ENCODE data around the gene KISS1R. TPM values are rescaled to one million over a fixed set of nuclear protein-coding genes. Genes with fewer than 3 reads are reported as not detected.
"Not testable (repeated sequence)": the region's sequence is repeated elsewhere in the genome, so short reads cannot be mapped to it uniquely, and the experiment has no call there.

The KISS1R gene
- total RNA-seq, 4 donors from 2014 or later: 0.45 TPM; not detected in 3

- TF ChIP-seq CTCF (IDR thresholded peaks at IDR 0.05) (no peak), POLR2A (IDR thresholded peaks at IDR 0.05) (no peak)
- H3K27me3 ChIP-seq: no peaks in the 10 kb centered on the region
- 100% methylated on average over 2 of the region's 22 CpGs; no CpG with 5 or more reads in 1 of the 2 donors for WGBS, 2 donors
- DNase-seq: no peak
- peaks cover 25 to 54% (median 25%) of the 10 kb centered on the region in 3 donors for H3K4me1 ChIP-seq
- H3K9me3 ChIP-seq: no peaks in the 10 kb centered on the region
- intact Hi-C loops (cut with DNase I): no loop called here
- H3K36me3 ChIP-seq: peaks cover 21 to 67% (median 27%) of the 10 kb centered on the region in 3 donors
- peak overlapping the region in 3 of 4 donors; percentile 44 to 70 (median 62) for H3K27ac ChIP-seq
- H3K4me3 ChIP-seq: no peak overlapping the region
Measured at GRCh38 chr19:873561-874041, 43.5 kb upstream of the KISS1R start.

- intact Hi-C loops (cut with DNase I): no loop called here
- Histone ChIP-seq H3K4me3 (no peak overlapping the region), H3K9me3 (no peaks in the 10 kb centered on the region), H3K36me3 (peaks cover 21 to 71% (median 28%) of the 10 kb centered on the region in 3 donors), H3K27ac (peak overlapping the region in 1 of 4 donors; percentile 70), H3K27me3 (no peaks in the 10 kb centered on the region), H3K4me1 (peaks cover 8 to 36% (median 11%) of the 10 kb centered on the region in 3 donors)
- WGBS, 2 donors: 88 to 94% methylated on average over 17 to 21 of the region's 28 CpGs
- no peak for DNase-seq
- no peak for TF ChIP-seq CTCF (IDR thresholded peaks at IDR 0.05)
- TF ChIP-seq POLR2A (IDR thresholded peaks at IDR 0.05): no peak
Measured at GRCh38 chr19:875265-875879, 41.8 kb upstream of the KISS1R start.

GRCh38 chr19:876089-876488 is 41.0 kb upstream of the KISS1R start:
- peaks cover 20 to 71% (median 26%) of the 10 kb centered on the region in 3 donors for H3K36me3 ChIP-seq
- 85 to 87% methylated on average over 8 to 16 of the region's 18 CpGs for WGBS, 2 donors
- H3K27me3 ChIP-seq: no peaks in the 10 kb centered on the region
- no peak for DNase-seq
- TF ChIP-seq POLR2A (IDR thresholded peaks at IDR 0.05) (no peak), CTCF (IDR thresholded peaks at IDR 0.05) (no peak)
- H3K9me3 ChIP-seq: no peaks in the 10 kb centered on the region
- peaks cover 8 to 29% (median 11%) of the 10 kb centered on the region in 3 donors for H3K4me1 ChIP-seq
- intact Hi-C loops (cut with DNase I): no loop called here
- no peak overlapping the region for H3K4me3 ChIP-seq
- H3K27ac ChIP-seq: no peak overlapping the region

GRCh38 chr19:876780-877314 is 40.3 kb upstream of the KISS1R start:
- H3K36me3 ChIP-seq: peaks cover 27 to 73% (median 29%) of the 10 kb centered on the region in 3 donors
- intact Hi-C loops (cut with DNase I): no loop called here
- no peak for TF ChIP-seq CTCF (IDR thresholded peaks at IDR 0.05)
- no peak for TF ChIP-seq POLR2A (IDR thresholded peaks at IDR 0.05)
- H3K4me1 ChIP-seq: peaks cover 8 to 27% (median 9%) of the 10 kb centered on the region in 3 donors
- DNase-seq: no peak
- H3K27me3 ChIP-seq: no peaks in the 10 kb centered on the region
- no peaks in the 10 kb centered on the region for H3K9me3 ChIP-seq
- no peak overlapping the region for H3K27ac ChIP-seq
- 81 to 85% methylated on average over 4 to 18 of the region's 29 CpGs for WGBS, 2 donors
- H3K4me3 ChIP-seq: no peak overlapping the region

- WGBS, 2 donors: no CpG with 5 or more reads among the region's 23 CpGs
- peaks cover 0 to 17% (median 0%) of the 10 kb centered on the region in 3 donors for H3K4me1 ChIP-seq
- DNase-seq; H3K27ac ChIP-seq; H3K4me3 ChIP-seq; intact Hi-C loops (cut with DNase I); H3K27me3 ChIP-seq; H3K9me3 ChIP-seq: not testable (repeated sequence)
- peaks cover 29 to 86% (median 35%) of the 10 kb centered on the region in 3 donors for H3K36me3 ChIP-seq
Measured at GRCh38 chr19:877992-878660, 39.0 kb upstream of the KISS1R start.

GRCh38 chr19:878751-879561 is 38.2 kb upstream of the KISS1R start:
- H3K9me3 ChIP-seq; intact Hi-C loops (cut with DNase I); H3K27me3 ChIP-seq; H3K27ac ChIP-seq; H3K4me3 ChIP-seq: not testable (repeated sequence)
- 68 to 91% methylated on average over 4 to 5 of the region's 24 CpGs for WGBS, 2 donors
- Histone ChIP-seq H3K4me1 (peaks cover 0 to 14% (median 0%) of the 10 kb centered on the region in 3 donors), H3K36me3 (peaks cover 29 to 86% (median 31%) of the 10 kb centered on the region in 3 donors)
- DNase-seq: peak; percentile 50
